ENCODE data around the gene SLC49A4. TPM values are rescaled to one million over a fixed set of nuclear protein-coding genes. Genes with fewer than 3 reads are reported as not detected.
A peak's percentile ranks its signal among the peaks of the same experiment; 100 is the strongest.

SLC49A4 gene
- total RNA-seq, 1 experiment from 2014 or later, result 10.2 TPM

DNA sequence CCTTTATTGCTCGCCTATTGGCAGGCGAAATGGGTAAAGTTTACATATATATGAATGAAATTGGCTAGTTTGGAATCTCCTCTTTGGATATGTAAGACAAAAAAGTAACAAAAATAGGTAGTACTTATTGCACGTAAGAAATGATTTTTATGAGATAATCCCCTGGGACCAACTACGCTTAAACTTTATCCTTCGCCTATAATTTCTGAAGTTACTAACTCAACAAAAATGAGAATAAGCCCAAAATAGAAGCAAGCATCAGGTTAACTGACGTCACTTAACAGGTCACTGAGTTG lies 438 bp upstream of the SLC49A4 start:
- DNase-seq (ENCODE audit: low spot score) (no peak), ATAC-seq (no peak)
- CTCF ChIA-PET, result interaction anchor here (1.5 kb wide), 1 partner anchor 221 kb away, joined by 4 read pairs; no protein-coding TSS in a partner anchor
- TF ChIP-seq ZNF138 (CRISPR knock-in tag; conservative IDR thresholded peaks at IDR 0.05) (no peak), EMX1 (CRISPR knock-in tag; IDR thresholded peaks at IDR 0.05) (no peak), PRDM15 (CRISPR knock-in tag; IDR thresholded peaks at IDR 0.05) (no peak), SOX15 (CRISPR knock-in tag; IDR thresholded peaks at IDR 0.05) (no peak), ARID4B (CRISPR knock-in tag; IDR thresholded peaks at IDR 0.05; ENCODE audit: borderline replicate concordance) (no peak), NFE2L1 (CRISPR knock-in tag; IDR thresholded peaks at IDR 0.05) (no peak), JUN (CRISPR knock-in tag; IDR thresholded peaks at IDR 0.05) (no peak), ESRRA (CRISPR knock-in tag; IDR thresholded peaks at IDR 0.05; ENCODE audit: borderline replicate concordance) (no peak), TCF7 (CRISPR knock-in tag; IDR thresholded peaks at IDR 0.05; ENCODE audit: low read depth) (no peak), CBFB (CRISPR knock-in tag; IDR thresholded peaks at IDR 0.05; ENCODE audit: low read depth) (no peak), SP1 (CRISPR knock-in tag; conservative IDR thresholded peaks at IDR 0.05) (no peak), AR (CRISPR knock-in tag; IDR thresholded peaks at IDR 0.05) (no peak), TEAD4 (CRISPR knock-in tag; IDR thresholded peaks at IDR 0.05) (no peak), FOXK1 (CRISPR knock-in tag; IDR thresholded peaks at IDR 0.05) (no peak), ZNF263 (CRISPR knock-in tag; IDR thresholded peaks at IDR 0.05; ENCODE audit: low read depth) (no peak), OVOL2 (CRISPR knock-in tag; IDR thresholded peaks at IDR 0.05; ENCODE audit: borderline replicate concordance) (no peak)
- TF ChIP-seq, protein P1, sequence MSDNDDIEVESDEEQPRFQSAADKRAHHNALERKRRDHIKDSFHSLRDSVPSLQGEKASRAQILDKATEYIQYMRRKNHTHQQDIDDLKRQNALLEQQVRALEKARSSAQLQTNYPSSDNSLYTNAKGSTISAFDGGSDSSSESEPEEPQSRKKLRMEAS (CRISPR knock-in tag; IDR thresholded peaks at IDR 0.05), result no peak
- Mint-ChIP-seq H3K27ac (peak overlapping the region; percentile 99), H3K36me3 (no peaks in the 10 kb centered on the region), H3K4me3 (peak overlapping the region; percentile 81), H3K9me3 (no peaks in the 10 kb centered on the region), H3K27me3 (ENCODE audit: low read depth) (peaks cover 9% of the 10 kb centered on the region), H3K4me1 (peaks cover 18% of the 10 kb centered on the region)
- POLR2A ChIA-PET, result interaction anchor here (0.5 to 1.1 kb wide), 2 partner anchors 34 to 95 kb away, joined by 3 to 10 read pairs; no protein-coding TSS in a partner anchor
